GM23248 (cell line): Measurements from ENCODE around the gene NEDD4L.

Source experiments
- EZH2 ChIP-seq: fragments of 200-600 bp; sonication (generic); IDR thresholded peaks from 2 replicates; pipeline ENCODE4 v1.6.1; 2018; ENCODE audit warnings: antibody characterized with exemption, mild to moderate bottlenecking; ENCODE audit not compliant: insufficient read depth, poor library complexity, severe bottlenecking
- EZH2phosphoT487 ChIP-seq: fragments of 200-600 bp; sonication (generic); IDR thresholded peaks from 2 replicates; pipeline ENCODE4 v1.6.1; 2018; ENCODE audit warnings: antibody characterized with exemption, moderate library complexity, mild to moderate bottlenecking, low read depth; ENCODE audit not compliant: insufficient read depth

GRCh38 chr18:58413667-58414628, 369.9 kb downstream of the NEDD4L start:
- TF ChIP-seq EZH2 (no peak), EZH2phosphoT487 (no peak)
